Liver (tissue), 9 donors: ENCODE measurements around the gene SLC9B1. TPM values are rescaled to one million over a fixed set of nuclear protein-coding genes. Genes with fewer than 3 reads are reported as not detected.

Source experiments
- DNase-seq: peaks from one replicate; pipeline ENCODE4 v3.0.0-alpha.2; 2017; ENCODE audit warnings: low spot score
- H3K27ac ChIP-seq, 2 donors: one replicate each; pipeline ENCODE4 v1.7.0; 2013; ENCODE audit warnings: inconsistent platforms in 2 of 2, low read length in 2 of 2, control low read depth in 1 of 2, low read depth in 1 of 2, mild to moderate bottlenecking in 1 of 2
- H3K27me3 ChIP-seq, 4 donors: one replicate each; pipeline versions ENCODE4 v1.6.1 to v1.7.0; 2013; ENCODE audit warnings: low read length in 3 of 4, inconsistent platforms in 1 of 4, mild to moderate bottlenecking in 1 of 4, moderate library complexity in 1 of 4; ENCODE audit not compliant: control insufficient read depth in 4 of 4, insufficient read depth in 4 of 4
- H3K36me3 ChIP-seq, 4 donors: one replicate each; pipeline versions ENCODE4 v1.6.1 to v1.7.0; 2013; ENCODE audit warnings: low read length in 3 of 4, mild to moderate bottlenecking in 3 of 4, low read depth in 1 of 4, moderate library complexity in 1 of 4; ENCODE audit not compliant: control insufficient read depth in 4 of 4, insufficient read depth in 3 of 4
- H3K4me1 ChIP-seq, 4 donors: one replicate each; pipeline versions ENCODE4 v1.6.1 to v1.7.0; 2013; ENCODE audit warnings: low read length in 3 of 4, mild to moderate bottlenecking in 3 of 4, moderate library complexity in 1 of 4; ENCODE audit not compliant: control insufficient read depth in 4 of 4, insufficient read depth in 4 of 4
- H3K4me3 ChIP-seq, 3 donors: one replicate each; pipeline versions ENCODE4 v1.6.1 to v1.7.0; 2013; ENCODE audit warnings: low read length in 3 of 3, control low read depth in 1 of 3, low read depth in 1 of 3, mild to moderate bottlenecking in 1 of 3
- H3K9ac ChIP-seq, 2 donors: one replicate each; pipeline ENCODE4 v1.7.0; 2013; ENCODE audit warnings: low read length in 2 of 2, mild to moderate bottlenecking in 2 of 2, moderate library complexity in 2 of 2, control low read depth in 1 of 2, low read depth in 1 of 2
- H3K9me3 ChIP-seq, 4 donors: one replicate each; pipeline versions ENCODE4 v1.6.1 to v1.7.0; 2013; ENCODE audit warnings: low read length in 3 of 4; ENCODE audit not compliant: control insufficient read depth in 4 of 4
- EGR1 ChIP-seq, 2 donors: IDR thresholded peaks; 2 replicates each; pipeline ENCODE4 v1.6.1; 2016 to 2018; ENCODE audit warnings: antibody characterized with exemption in 2 of 2, low read depth in 2 of 2
- FOXA2 ChIP-seq: IDR thresholded peaks from 2 replicates; pipeline ENCODE4 v1.6.1; 2016; ENCODE audit warnings: antibody characterized with exemption
- GABPA ChIP-seq, 2 donors: IDR thresholded peaks in 1 of 2; conservative IDR thresholded peaks in 1 of 2; 2 replicates each; pipeline ENCODE4 v1.6.1; 2016; ENCODE audit warnings: antibody characterized with exemption in 2 of 2, mild to moderate bottlenecking in 1 of 2, moderate library complexity in 1 of 2
- HNF4A ChIP-seq, 2 donors: conservative IDR thresholded peaks; 2 replicates each; pipeline ENCODE4 v1.6.1; 2016; ENCODE audit warnings: antibody characterized with exemption in 2 of 2, mild to moderate bottlenecking in 2 of 2
- HNF4G ChIP-seq: IDR thresholded peaks from 2 replicates; pipeline ENCODE4 v1.6.1; 2016; ENCODE audit warnings: antibody characterized with exemption
- JUND ChIP-seq, 2 donors: IDR thresholded peaks; 2 replicates each; pipeline ENCODE4 v1.6.1; 2016; ENCODE audit warnings: antibody characterized with exemption in 2 of 2
- REST ChIP-seq: IDR thresholded peaks from 2 replicates; pipeline ENCODE4 v1.6.1; 2016; ENCODE audit warnings: antibody characterized with exemption, mild to moderate bottlenecking
- RXRA ChIP-seq, 2 donors: IDR thresholded peaks; 2 replicates each; pipeline ENCODE4 v1.6.1; 2017 to 2018; ENCODE audit warnings: antibody characterized with exemption in 2 of 2, mild to moderate bottlenecking in 1 of 2
- SP1 ChIP-seq: IDR thresholded peaks from 2 replicates; pipeline ENCODE4 v1.6.1; 2018; ENCODE audit warnings: antibody characterized with exemption, mild to moderate bottlenecking
- YY1 ChIP-seq: IDR thresholded peaks from 2 replicates; pipeline ENCODE4 v1.6.1; 2016; ENCODE audit warnings: antibody characterized with exemption, mild to moderate bottlenecking
- WGBS: extraction: QIAGEN DNeasy Blood & Tissue Kit; methylation state at CpG from one replicate; pipeline ENCODE4 v1.1.7; 2013; 5-methylcytosine and 5-hydroxymethylcytosine counted together
- polyA plus RNA-seq, 2 donors: library from polyadenylated mRNA; stranded (reverse) in 1 of 2; unstranded in 1 of 2; fragments of 200-250 nt in 1 of 2; fragments of >200 nt in 1 of 2; fragmentation: Nextera tagmentation in 1 of 2; extraction: Ambion mirVana in 1 of 2; gene quantifications; one replicate each; pipeline versions ENCODE4 v1.2.1 to v1.2.3, GENCODE V29; 2013 to 2015
- total RNA-seq, 2 donors: library from RNA; depleted of rRNA; stranded (reverse); fragments of >200 nt; gene quantifications; one replicate each; pipeline ENCODE4 v1.2.3, GENCODE V29; 2014
- TF ChIP-seq, protein P1 (sequence below): IDR thresholded peaks from 2 replicates; pipeline ENCODE4 v1.6.1; 2016; ENCODE audit warnings: antibody characterized with exemption
- donor health status: healthy.
- donor health status: healthy.
- donor health status: healthy.
- donor health status: healthy.
- donor health status: healthy.

The SLC9B1 gene
- total and polyA plus RNA-seq, 4 donors, result 0.19 to 0.51 (median 0.50) TPM; not detected in 1

GRCh38 chr4:103067841-103068547 is 48.5 kb upstream of the SLC9B1 start:
- DNase-seq, result no peak
- WGBS, result 91% methylated on average over 2 of the region's 2 CpGs
- Histone ChIP-seq H3K36me3 (peaks cover 0 to 7% (median 3%) of the 10 kb centered on the region in 4 donors), H3K9me3 (no peaks in the 10 kb centered on the region), H3K27me3 (no peaks in the 10 kb centered on the region), H3K9ac (no peak overlapping the region), H3K27ac (peak overlapping the region; percentile 1 to 32), H3K4me3 (no peak overlapping the region), H3K4me1 (peaks cover 0 to 3% (median 0%) of the 10 kb centered on the region in 4 donors)
- TF ChIP-seq REST (no peak), JUND (IDR thresholded peaks at IDR 0.05) (peak in 1 of 2 donors; percentile 11)

- no peak for DNase-seq
- H3K4me3 ChIP-seq, result no peak overlapping the region
- peak overlapping the region; percentile 75 to 87 for H3K27ac ChIP-seq
- TF ChIP-seq FOXA2, result no peak
- peak; percentile 34 for TF ChIP-seq SP1
- TF ChIP-seq JUND (IDR thresholded peaks at IDR 0.05), result no peak
- no peak for TF ChIP-seq HNF4G
- TF ChIP-seq EGR1 (IDR thresholded peaks at IDR 0.05; ENCODE audit: low read depth in 2 of 2), result no peak
- TF ChIP-seq REST, result peak; percentile 29
- TF ChIP-seq GABPA (IDR thresholded peaks at IDR 0.05 in 1 of 2, conservative IDR thresholded peaks at IDR 0.05 in 1 of 2), result no peak
- TF ChIP-seq HNF4A (conservative IDR thresholded peaks at IDR 0.05), result peak; percentile 64 to 73
- TF ChIP-seq YY1, result peak; percentile 43
- TF ChIP-seq, protein P1, sequence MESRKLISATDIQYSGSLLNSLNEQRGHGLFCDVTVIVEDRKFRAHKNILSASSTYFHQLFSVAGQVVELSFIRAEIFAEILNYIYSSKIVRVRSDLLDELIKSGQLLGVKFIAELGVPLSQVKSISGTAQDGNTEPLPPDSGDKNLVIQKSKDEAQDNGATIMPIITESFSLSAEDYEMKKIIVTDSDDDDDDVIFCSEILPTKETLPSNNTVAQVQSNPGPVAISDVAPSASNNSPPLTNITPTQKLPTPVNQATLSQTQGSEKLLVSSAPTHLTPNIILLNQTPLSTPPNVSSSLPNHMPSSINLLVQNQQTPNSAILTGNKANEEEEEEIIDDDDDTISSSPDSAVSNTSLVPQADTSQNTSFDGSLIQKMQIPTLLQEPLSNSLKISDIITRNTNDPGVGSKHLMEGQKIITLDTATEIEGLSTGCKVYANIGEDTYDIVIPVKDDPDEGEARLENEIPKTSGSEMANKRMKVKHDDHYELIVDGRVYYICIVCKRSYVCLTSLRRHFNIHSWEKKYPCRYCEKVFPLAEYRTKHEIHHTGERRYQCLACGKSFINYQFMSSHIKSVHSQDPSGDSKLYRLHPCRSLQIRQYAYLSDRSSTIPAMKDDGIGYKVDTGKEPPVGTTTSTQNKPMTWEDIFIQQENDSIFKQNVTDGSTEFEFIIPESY, result peak; percentile 14
- TF ChIP-seq RXRA (IDR thresholded peaks at IDR 0.05), result peak; percentile 38 to 47
- peak overlapping the region in 1 of 2 donors; percentile 53 for H3K9ac ChIP-seq
- WGBS, result 56% methylated on average over 2 of the region's 2 CpGs
- peaks cover 0 to 15% (median 8%) of the 10 kb centered on the region in 4 donors for H3K4me1 ChIP-seq
- H3K27me3 ChIP-seq, result no peaks in the 10 kb centered on the region
- H3K36me3 ChIP-seq, result no peaks in the 10 kb centered on the region
- H3K9me3 ChIP-seq, result no peaks in the 10 kb centered on the region
Measured at GRCh38 chr4:103060453-103061148, 41.1 kb upstream of the SLC9B1 start.
